ENCODE measurements around the gene KRTAP9-7.

The KRTAP9-7 gene

DNA sequence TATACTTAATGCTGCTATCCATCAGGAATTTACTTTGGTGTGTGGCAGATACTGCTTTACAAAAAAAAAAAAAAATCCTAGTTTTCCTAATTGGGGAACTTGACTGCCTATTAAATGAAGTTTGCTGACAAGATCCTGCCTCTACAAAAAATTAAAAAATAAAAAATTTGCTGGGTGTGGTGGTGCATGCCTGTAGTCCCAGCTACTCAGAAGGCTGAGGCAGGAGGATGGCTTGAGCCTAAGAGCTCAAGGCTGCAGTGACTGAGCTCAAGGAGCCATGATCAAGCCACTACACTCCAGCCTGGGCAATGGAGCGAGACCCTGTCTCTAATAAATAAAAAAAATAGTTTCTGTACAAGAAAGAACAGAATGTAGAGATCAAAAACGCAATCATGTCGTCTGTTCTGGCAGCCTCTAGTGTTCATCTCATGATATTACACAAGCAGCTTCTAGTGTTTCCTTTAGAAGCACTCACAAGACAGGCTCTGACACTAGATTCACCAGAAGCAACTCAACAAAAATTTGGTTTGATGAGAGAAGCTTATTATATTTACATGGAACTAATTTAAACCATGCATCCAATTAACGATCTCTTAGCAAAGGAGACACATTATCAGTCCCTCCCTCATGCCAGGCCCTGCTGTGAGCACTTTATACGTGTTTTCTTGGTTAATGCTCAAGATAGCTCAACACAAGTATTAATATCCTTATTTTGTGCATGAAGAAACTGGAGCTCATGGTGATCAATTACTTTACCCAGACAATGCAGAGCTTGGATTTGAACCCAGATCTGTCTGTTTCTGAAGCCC lies 46.8 kb downstream of the KRTAP9-7 start:
- DNase-seq (ENCODE audit: low spot score) = peak; percentile 54

GRCh38 chr17:41322903-41323895 lies 47.7 kb downstream of the KRTAP9-7 start:
- TF ChIP-seq, protein P1, sequence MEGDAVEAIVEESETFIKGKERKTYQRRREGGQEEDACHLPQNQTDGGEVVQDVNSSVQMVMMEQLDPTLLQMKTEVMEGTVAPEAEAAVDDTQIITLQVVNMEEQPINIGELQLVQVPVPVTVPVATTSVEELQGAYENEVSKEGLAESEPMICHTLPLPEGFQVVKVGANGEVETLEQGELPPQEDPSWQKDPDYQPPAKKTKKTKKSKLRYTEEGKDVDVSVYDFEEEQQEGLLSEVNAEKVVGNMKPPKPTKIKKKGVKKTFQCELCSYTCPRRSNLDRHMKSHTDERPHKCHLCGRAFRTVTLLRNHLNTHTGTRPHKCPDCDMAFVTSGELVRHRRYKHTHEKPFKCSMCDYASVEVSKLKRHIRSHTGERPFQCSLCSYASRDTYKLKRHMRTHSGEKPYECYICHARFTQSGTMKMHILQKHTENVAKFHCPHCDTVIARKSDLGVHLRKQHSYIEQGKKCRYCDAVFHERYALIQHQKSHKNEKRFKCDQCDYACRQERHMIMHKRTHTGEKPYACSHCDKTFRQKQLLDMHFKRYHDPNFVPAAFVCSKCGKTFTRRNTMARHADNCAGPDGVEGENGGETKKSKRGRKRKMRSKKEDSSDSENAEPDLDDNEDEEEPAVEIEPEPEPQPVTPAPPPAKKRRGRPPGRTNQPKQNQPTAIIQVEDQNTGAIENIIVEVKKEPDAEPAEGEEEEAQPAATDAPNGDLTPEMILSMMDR (IDR thresholded peaks at IDR 0.05; ENCODE audit: extremely low read depth, missing control alignments) = no peak
- DNase-seq (ENCODE audit: low spot score) = no peak

More for the DNA sequence above, 46.8 kb downstream of the KRTAP9-7 start:
- TF ChIP-seq, protein P1 (IDR thresholded peaks at IDR 0.05; ENCODE audit: extremely low read depth, missing control alignments) = peak; percentile 49

- TF ChIP-seq, protein P1 (IDR thresholded peaks at IDR 0.05; ENCODE audit: extremely low read depth, missing control alignments) = no peak
- DNase-seq (ENCODE audit: low spot score) = no peak
Observed at GRCh38 chr17:41324180-41325075, 48.9 kb downstream of the KRTAP9-7 start.

GRCh38 chr17:41325126-41325525 lies 49.6 kb downstream of the KRTAP9-7 start:
- TF ChIP-seq, protein P1 (IDR thresholded peaks at IDR 0.05; ENCODE audit: extremely low read depth, missing control alignments) = no peak
- no peak for DNase-seq (ENCODE audit: low spot score)

DNA sequence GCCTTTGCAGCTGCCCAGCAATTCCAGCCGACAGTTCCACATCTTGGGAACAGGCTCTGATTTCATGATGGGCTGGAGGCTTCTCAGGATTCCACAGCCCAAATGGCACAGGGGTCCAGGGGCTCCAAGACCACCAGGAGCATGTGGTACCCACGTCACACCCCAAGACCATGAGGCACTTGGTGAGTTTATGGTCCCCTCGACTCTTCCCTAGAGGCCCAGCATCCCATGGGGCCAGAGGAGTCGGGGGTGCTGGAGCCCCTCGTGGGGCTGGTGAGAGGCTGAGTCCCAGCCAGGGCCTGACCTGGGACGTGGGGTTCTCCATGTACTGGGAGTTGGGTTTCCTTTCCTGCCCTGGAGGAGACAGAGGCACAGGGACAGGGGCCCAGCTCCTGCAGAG lies 50.1 kb downstream of the KRTAP9-7 start:
- DNase-seq (ENCODE audit: low spot score) = no peak
- TF ChIP-seq, protein P1 (IDR thresholded peaks at IDR 0.05; ENCODE audit: extremely low read depth, missing control alignments) = no peak

All from GM20000 (cell line).